Lung (tissue), 12 donors: ENCODE measurements around the gene TMEM181. TPM values are rescaled to one million over a fixed set of nuclear protein-coding genes. Genes with fewer than 3 reads are reported as not detected.

Source experiments
- ATAC-seq: fragments of 200-7000 bp; cut with Tn5 transposase; one replicate; pipeline ENCODE4 v1.9.1; 2020; ENCODE audit warnings: moderate number of reproducible peaks; ENCODE audit not compliant: insufficient read depth, low FRiP score
- DNase-seq, 3 donors: peaks; one replicate each; pipeline ENCODE4 v3.0.0-alpha.2; 2013 to 2017
- H3K27ac ChIP-seq, 2 donors: one replicate each; pipeline ENCODE4 v1.5.1; 2013; ENCODE audit warnings: mild to moderate bottlenecking in 2 of 2, moderate library complexity in 2 of 2, control low read depth in 1 of 2, inconsistent platforms in 1 of 2, low read depth in 1 of 2, low read length in 1 of 2
- H3K27me3 ChIP-seq, 3 donors: one replicate each; pipeline ENCODE4 v1.5.1; 2013; ENCODE audit warnings: low read length in 2 of 3; ENCODE audit not compliant: control insufficient read depth in 3 of 3, insufficient read depth in 3 of 3
- H3K36me3 ChIP-seq, 4 donors: one replicate each; pipeline ENCODE4 v1.5.1; 2013; ENCODE audit warnings: low read length in 4 of 4, mild to moderate bottlenecking in 1 of 4, moderate library complexity in 1 of 4; ENCODE audit not compliant: control insufficient read depth in 4 of 4, insufficient read depth in 4 of 4
- H3K4me1 ChIP-seq, 5 donors: one replicate each; pipeline ENCODE4 v1.5.1; 2013; ENCODE audit warnings: low read length in 5 of 5, mild to moderate bottlenecking in 2 of 5, moderate library complexity in 1 of 5; ENCODE audit not compliant: control insufficient read depth in 5 of 5, insufficient read depth in 5 of 5
- H3K4me3 ChIP-seq: one replicate; pipeline ENCODE4 v1.5.1; 2013; ENCODE audit warnings: mild to moderate bottlenecking, control low read depth, moderate library complexity
- H3K9ac ChIP-seq, 2 donors: one replicate each; pipeline ENCODE4 v1.5.1; 2013; ENCODE audit warnings: low read length in 2 of 2, control low read depth in 1 of 2; ENCODE audit not compliant: insufficient read depth in 1 of 2
- H3K9me3 ChIP-seq, 4 donors: one replicate each; pipeline ENCODE4 v1.5.1; 2013; ENCODE audit warnings: low read length in 3 of 4, mild to moderate bottlenecking in 1 of 4, moderate library complexity in 1 of 4; ENCODE audit not compliant: control insufficient read depth in 4 of 4, insufficient read depth in 3 of 4
- WGBS, 2 donors: extraction: QIAGEN DNeasy Blood & Tissue Kit; methylation state at CpG; one replicate each; pipeline ENCODE4 v1.1.7; 2013; 5-methylcytosine and 5-hydroxymethylcytosine counted together
- polyA plus RNA-seq, 2 donors: library from polyadenylated mRNA; stranded (reverse); fragments of 200-250 nt; gene quantifications; one replicate each; pipeline ENCODE4 v1.2.1, GENCODE V29; 2013
- total RNA-seq, 2 donors: library from RNA; depleted of rRNA in 1 of 2; stranded (reverse); fragments of >200 nt in 1 of 2; gene quantifications; one replicate each; pipeline ENCODE4 v1.2.1, GENCODE V29; 2014 to 2021
- TF ChIP-seq, protein P1 (sequence below): IDR thresholded peaks from 2 replicates; pipeline ENCODE4 v1.5.1; 2012; ENCODE audit warnings: mild to moderate bottlenecking; ENCODE audit errors: control extremely low read depth, extremely low read depth
- donor health status: control.
- donor health status: control.
- donor health status: Bipolar disorder and iron deficiency.
- donor health status: healthy.
- donor health status: DM: yes; HTN: yes; CAD: no.

The TMEM181 gene
- total and polyA plus RNA-seq, 4 donors: 14.5 to 28.5 (median 20.5) TPM

GRCh38 chr6:158607411-158608170 is 47.7 kb downstream of the TMEM181 start:
- Histone ChIP-seq H3K27ac (no peak overlapping the region), H3K4me3 (no peak overlapping the region), H3K9ac (no peak overlapping the region), H3K36me3 (peaks cover 3 to 44% (median 9%) of the 10 kb centered on the region in 4 donors), H3K4me1 (peaks cover 0 to 16% (median 13%) of the 10 kb centered on the region in 5 donors), H3K9me3 (peaks cover 0 to 2% (median 0%) of the 10 kb centered on the region in 4 donors), H3K27me3 (no peaks in the 10 kb centered on the region)
- TF ChIP-seq, protein P1, sequence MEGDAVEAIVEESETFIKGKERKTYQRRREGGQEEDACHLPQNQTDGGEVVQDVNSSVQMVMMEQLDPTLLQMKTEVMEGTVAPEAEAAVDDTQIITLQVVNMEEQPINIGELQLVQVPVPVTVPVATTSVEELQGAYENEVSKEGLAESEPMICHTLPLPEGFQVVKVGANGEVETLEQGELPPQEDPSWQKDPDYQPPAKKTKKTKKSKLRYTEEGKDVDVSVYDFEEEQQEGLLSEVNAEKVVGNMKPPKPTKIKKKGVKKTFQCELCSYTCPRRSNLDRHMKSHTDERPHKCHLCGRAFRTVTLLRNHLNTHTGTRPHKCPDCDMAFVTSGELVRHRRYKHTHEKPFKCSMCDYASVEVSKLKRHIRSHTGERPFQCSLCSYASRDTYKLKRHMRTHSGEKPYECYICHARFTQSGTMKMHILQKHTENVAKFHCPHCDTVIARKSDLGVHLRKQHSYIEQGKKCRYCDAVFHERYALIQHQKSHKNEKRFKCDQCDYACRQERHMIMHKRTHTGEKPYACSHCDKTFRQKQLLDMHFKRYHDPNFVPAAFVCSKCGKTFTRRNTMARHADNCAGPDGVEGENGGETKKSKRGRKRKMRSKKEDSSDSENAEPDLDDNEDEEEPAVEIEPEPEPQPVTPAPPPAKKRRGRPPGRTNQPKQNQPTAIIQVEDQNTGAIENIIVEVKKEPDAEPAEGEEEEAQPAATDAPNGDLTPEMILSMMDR: no peak
- ATAC-seq: no peak
- DNase-seq: no peak
- 96 to 98% methylated on average over 14 of the region's 14 CpGs for WGBS, 2 donors

- 96 to 98% methylated on average over 12 of the region's 12 CpGs for WGBS, 2 donors
- DNase-seq: no peak
- no peak overlapping the region for H3K9ac ChIP-seq
- no peak for ATAC-seq
- TF ChIP-seq, protein P1: no peak
- peaks cover 0 to 2% (median 0%) of the 10 kb centered on the region in 4 donors for H3K9me3 ChIP-seq
- H3K27ac ChIP-seq: no peak overlapping the region
- no peak overlapping the region for H3K4me3 ChIP-seq
- no peaks in the 10 kb centered on the region for H3K27me3 ChIP-seq
- peaks cover 0 to 16% (median 13%) of the 10 kb centered on the region in 5 donors for H3K4me1 ChIP-seq
- peaks cover 3 to 44% (median 9%) of the 10 kb centered on the region in 4 donors for H3K36me3 ChIP-seq
These were observed 48.3 kb downstream of the TMEM181 start for GRCh38 chr6:158608221-158608620.

GRCh38 chr6:158609455-158610155 is 49.7 kb downstream of the TMEM181 start:
- no peak for ATAC-seq
- 93 to 97% methylated on average over 13 of the region's 13 CpGs for WGBS, 2 donors

More at GRCh38 chr6:158609455-158610155, 49.7 kb downstream of the TMEM181 start:
- DNase-seq: no peak
- no peaks in the 10 kb centered on the region for H3K27me3 ChIP-seq
- H3K4me1 ChIP-seq: peaks cover 0 to 16% (median 13%) of the 10 kb centered on the region in 5 donors
- TF ChIP-seq, protein P1: no peak
- H3K27ac ChIP-seq: no peak overlapping the region
- H3K4me3 ChIP-seq: no peak overlapping the region
- H3K9ac ChIP-seq: no peak overlapping the region
- peaks cover 3 to 40% (median 9%) of the 10 kb centered on the region in 4 donors for H3K36me3 ChIP-seq
- peaks cover 0 to 2% (median 0%) of the 10 kb centered on the region in 4 donors for H3K9me3 ChIP-seq
